SH-SY5Y (cell line): ENCODE measurements around the gene ME1.

Experiments
- GATA2 ChIP-seq: IDR thresholded peaks from 2 replicates; pipeline ENCODE4 v1.6.1; 2011; ENCODE audit warnings: mild to moderate bottlenecking, low read depth, low read length
- GATA3 ChIP-seq: IDR thresholded peaks from 2 replicates; pipeline ENCODE4 v1.6.1; 2011; ENCODE audit warnings: low read depth, mild to moderate bottlenecking, low read length, moderate library complexity

DNA sequence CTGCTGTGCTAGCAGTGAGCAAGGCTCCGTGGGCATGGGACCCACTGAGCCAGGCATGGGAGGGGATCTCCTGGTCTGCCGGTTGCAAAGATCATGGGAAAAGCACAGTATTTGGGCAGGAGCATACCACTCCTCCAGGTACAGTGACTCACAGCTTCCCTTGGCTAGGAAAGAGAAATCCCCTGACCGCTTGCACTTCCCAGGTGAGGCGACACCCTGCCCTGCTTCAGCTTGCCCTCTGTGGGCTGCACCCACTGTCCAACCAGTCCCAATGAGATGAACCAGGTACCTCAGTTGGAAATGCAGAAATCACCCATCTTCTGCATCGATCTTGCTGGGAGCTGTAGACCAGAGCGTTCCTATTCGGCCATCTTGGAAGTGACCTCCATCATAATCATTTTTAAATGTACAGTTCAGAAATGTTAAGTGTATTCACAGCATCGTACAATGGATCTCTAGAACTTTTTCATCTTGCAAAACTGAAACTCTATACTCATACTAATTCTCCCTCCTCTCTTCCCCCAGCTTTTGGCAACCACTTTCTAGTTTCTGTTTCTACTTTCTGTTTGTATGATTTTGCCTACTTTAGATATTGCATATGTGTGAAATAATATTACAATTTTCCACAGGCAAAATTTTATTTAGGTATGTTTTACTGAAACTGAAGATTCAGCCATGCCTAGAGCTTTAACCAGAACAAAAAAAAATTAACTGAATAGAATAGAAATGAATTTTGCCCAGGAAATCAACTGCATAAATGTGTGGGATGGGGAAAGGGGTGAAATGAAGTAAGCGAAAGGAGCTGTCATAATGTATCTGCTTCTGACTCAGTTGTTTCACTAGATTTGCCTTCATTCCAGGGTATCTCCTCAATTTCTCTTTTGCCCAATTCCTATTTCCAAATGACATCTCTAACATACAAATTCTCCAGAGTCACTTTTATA lies 137.7 kb downstream of the ME1 start:
- no peak for TF ChIP-seq GATA2
- TF ChIP-seq GATA3: no peak
